GM19035 (cell line): ENCODE data around the gene BLOC1S1.

ENCODE experiments used
- ATAC-seq: cut with Tn5 transposase; IDR thresholded peaks from one replicate; pipeline ENCODE4 v1.9.1; 2021; ENCODE audit not compliant: unreplicated experiment

The BLOC1S1 gene

DNA sequence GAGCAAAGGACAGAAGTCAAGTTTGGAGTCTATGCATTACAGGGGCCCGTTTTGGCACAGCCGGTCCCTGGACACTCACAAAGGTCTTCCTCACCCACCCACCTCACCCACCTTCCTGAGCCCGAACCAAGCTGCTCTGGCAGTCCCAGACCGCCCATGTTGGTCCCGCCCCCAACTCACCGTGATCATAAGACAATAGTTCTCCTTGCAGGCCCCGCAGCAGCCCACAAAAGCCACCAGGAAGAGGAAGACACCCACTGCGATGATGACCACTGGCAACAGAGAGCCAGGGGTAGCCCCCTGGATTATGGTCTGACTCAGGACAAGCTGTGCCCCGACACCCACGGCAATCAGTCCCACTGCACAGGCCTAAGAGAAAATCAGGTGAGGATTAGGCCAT, 11.1 kb downstream of the BLOC1S1 start:
- ATAC-seq: no peak

- no peak for ATAC-seq
Observed at GRCh38 chr12:55727643-55728185, 11.9 kb downstream of the BLOC1S1 start.

DNA sequence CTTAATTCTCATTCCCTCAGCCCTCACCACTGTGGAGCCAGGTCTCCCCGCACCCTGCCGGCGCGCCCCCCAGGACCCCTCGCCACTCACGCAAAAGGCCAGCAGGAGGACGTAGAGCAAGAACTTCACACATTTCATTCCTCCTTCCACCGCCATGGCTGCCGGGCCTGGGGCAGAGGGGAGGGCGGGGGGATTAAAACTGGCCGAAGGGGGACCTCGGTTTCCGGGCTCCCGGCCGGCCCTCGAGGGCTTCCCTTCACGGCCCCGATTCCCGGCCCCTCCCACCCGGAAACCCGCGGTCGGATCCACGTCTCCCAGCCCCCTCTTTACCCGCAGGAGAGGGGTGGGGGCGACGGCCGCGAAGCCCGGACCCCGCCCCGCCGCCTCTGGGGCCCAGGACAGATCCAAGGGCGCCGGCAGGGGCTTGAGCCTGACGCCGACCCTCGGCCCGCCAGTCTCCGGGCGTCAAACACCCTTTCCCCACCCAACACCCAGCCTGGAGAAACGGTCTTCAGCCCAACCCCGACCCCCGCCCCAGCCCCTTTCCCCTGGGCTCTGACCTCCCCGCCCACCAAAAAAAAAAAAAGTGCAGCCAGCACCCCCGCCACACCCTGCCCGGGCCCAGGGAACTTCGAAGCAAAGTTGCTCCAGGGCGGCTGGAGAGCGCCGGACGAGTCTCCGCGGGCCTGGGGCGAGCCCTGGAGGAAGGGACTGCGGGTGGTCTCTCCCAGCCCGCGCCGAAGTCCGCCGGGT, 12.5 kb downstream of the BLOC1S1 start:
- ATAC-seq: peak; percentile 29

DNA sequence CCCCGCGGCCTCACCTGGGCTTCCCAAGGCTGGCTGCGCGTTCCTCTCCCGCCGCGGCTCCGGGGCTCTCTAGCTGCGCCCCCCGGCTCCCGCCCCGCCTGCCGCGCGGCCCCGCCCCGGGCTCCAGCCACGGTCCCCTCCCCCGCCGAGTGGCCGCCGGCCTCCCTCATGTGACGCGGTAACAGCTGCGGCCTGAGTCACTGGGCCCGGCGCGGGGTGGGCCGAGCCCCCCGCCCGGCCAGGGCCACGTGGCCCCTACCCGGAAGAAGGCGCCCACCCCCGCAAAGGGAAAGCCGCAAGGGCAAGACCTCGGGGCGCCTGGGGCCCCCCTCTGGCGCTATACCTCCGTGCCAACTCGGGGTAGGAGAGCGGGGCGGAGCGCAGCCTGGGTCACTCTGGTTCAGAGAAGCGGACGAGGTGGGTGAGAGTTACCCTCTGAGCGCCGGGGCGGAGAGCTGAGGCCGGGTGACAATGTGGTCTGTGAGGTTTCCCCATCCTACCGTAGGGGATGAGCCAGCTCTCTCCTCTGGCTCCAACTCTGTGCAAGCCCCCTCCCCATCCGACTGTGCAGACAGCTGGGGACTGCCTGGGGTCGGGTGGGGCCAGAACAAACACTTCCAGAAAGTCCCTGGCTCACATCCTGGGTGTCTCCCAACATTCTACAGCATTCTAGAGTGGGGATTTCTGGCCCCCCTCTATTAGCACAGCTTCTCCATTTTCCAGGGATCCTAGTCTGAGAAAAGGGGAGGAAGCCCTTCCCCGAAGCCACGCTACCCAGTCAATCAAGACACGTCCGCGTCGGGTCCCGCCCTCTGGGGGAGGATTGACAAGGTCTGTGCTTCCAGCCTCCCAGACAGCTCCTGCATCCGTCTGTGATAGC, 13.3 kb downstream of the BLOC1S1 start, which contains the start of gene CD63:
CD63 (minus strand) TSS at position 71 of the 880 bp plus-strand sequence. CDS start 668 bp downstream, outside the sequence.
- ATAC-seq: peak; percentile 67

GRCh38 chr12:55729819-55730818, 14.3 kb downstream of the BLOC1S1 start:
- peak; percentile 35 for ATAC-seq

- ATAC-seq: no peak
Observed at GRCh38 chr12:55732288-55732687, 16.4 kb downstream of the BLOC1S1 start.

GRCh38 chr12:55733021-55733555, 17.2 kb downstream of the BLOC1S1 start:
- ATAC-seq: no peak

- ATAC-seq: no peak
Observed at GRCh38 chr12:55733858-55734257, 18.0 kb downstream of the BLOC1S1 start.

- no peak for ATAC-seq
Observed at GRCh38 chr12:55734595-55734994, 18.7 kb downstream of the BLOC1S1 start.

DNA sequence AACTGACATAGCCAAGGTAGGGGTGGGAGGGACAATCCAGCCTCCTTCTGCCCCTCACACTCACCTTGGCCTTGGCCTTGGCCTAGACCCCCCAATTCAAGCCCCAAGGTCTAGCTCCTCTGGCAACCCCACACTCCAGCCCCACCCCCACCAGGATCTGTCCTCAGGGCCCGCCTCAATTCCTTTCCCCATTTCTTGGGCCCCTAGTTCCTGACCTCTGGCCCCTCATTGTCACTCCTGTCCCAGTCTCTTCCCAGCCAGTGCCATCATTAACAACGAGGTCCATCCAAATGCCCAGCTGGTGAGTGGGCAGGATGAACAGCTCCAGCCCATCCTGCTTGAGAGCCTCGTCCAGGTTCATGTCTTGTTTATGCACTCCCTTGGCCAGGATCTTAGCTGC, 20.2 kb downstream of the BLOC1S1 start:
- ATAC-seq: no peak

DNA sequence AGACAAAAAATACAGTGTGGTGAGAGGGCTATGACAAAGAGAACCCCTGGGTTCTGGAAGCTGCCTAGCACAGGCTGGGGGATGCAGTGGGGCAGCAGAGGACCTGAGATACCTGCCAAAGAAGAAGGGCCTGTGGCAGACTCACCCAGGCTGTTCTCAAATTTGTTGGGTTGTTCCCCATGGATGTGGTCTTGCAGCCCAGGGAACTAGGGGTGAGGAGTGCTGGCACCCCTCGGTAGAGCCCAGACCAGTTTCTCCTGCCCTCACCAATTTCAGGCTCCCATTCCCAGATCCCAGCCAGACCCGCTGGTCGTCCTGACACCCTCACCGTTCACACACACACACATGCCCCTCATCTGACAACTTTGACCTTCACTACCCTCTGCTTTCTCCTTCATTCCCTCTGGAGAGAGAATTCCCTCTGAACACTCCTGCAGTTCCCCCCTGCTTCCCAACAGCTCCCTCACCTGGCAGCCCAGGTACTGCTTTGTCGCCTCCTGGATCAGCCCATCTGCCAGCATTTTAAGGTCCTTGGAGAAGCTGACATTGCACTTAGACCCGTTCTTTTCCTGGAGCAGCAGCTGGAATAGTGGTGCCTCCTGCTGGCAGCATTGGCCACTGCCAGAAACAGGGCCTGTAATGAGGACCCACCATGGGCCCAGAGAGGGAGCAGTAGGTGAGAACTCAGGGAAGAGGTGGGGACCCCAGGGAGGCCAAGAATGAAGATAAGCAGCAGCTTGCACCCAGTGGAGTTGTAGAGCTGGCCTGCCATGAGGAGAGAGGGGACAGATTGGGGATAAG, 21.1 kb downstream of the BLOC1S1 start:
- ATAC-seq: no peak

DNA sequence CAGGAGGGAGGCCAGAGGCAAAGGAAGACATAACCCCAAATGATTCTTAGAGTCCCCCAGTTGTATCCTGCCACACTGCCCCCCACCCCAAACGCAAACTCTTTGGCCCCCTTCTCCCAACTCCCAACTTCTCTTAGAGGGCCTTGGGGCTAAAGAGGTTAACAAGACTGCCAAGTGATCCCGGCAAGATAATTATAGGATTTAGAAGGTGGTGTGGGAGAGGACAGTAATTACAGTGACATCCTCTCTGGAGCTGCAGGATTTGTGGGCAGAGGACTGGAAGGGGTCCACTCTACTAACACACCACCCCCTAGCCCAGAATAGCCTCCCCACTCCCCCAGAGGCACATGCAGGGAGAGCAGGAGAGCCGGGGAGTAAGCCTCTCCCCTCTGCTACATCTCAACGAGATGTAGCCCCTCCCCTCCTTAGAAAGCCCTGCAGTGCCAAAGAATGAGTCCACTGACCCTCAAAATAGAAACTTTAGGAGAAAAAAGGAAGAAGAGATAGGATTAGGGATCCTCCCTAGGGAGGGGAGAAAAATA, 21.8 kb downstream of the BLOC1S1 start:
- no peak for ATAC-seq

GRCh38 chr12:55738123-55739024, 22.5 kb downstream of the BLOC1S1 start:
- ATAC-seq: peak; percentile 86

DNA sequence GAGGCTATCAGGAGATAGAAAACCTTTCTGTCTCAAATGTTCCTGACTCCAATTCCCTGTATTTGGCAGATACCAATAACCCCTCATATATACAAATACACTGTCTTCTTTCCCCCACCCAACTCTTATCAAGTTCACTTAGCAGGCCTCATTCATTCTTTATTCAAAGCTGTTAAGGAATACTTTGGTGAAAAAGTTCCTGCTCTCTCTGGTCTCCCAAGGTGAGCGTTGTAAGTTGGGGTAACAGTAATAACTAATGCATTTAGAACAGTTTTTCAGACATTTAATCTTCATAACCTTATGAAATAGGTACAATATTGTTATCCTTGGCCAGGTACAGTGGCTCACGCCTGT, 23.2 kb downstream of the BLOC1S1 start:
- no peak for ATAC-seq

DNA sequence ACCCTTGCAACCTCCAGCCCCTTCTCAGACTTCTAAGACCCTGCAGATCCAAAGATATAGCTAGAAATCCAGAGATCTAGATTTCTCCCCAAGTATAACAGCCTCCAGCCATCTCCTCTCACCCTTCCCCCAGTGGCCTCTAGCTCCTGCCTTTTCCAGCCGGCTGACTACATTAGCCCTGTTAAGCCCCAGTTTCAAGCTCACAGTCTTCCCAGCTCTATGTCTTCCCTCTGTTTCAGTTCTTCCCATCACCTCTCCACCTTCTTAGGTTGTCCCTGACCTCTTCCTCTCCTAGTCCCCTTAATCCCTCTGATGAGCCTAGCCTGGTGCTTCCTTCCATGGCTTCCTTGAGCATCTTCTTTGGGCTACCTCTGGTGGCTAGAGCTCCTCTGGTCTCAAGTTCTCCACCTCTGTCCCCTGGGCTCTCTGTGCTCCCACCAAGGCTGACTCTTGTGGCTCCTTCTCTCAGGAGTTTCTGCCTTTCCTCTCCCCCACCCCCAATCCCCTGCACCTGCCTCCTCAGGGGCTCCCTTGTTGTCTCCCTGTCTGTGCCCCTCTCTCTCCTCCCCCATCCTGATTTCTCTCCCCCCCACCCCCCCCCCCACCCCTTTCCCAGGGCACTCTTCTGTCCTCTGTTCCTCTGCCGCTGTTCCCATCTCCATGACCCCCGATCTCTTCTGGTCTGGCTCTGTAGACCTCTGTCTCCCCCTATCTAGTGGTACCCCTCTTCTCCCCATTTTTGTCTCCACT, 26.3 kb downstream of the BLOC1S1 start:
- no peak for ATAC-seq

DNA sequence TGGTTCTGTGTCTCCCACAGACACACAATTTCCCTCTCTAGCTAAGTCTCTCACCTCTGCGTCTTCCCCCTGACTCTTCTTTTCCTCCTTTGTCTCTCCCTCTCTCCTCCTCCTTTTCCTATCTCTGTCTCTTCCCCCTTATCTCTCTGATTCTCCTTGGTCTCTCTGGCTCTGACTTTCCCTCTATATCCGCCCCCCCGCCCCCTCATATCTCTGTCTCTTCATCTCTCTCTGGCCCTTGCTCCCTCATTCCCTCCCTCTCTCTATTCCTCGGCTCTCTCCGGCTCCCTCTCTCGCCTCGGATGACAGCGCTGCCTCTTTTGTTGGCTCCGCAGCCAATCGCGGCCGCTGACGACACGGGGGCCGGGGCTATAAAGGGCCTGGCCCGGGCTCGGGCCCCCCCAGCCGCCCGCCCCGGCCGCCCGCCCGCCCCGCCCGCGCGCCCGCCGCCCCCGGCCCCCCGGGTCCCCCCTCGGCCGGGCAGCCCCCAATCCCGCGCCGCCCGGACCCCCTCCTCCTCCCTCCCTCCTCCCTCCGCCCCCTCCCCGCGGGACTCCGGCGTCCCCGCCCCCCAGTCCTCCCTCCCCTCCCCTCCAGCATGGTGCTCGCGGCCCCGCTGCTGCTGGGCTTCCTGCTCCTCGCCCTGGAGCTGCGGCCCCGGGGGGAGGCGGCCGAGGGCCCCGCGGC, 27.0 kb downstream of the BLOC1S1 start, which contains the start of gene GDF11:
GDF11 (plus strand) TSS at position 404 of the 687 bp plus-strand sequence; CDS start at position 599, 195 bp downstream.
- ATAC-seq: peak; percentile 42
